ENCODE results near the gene SLC24A3.
A peak's percentile ranks its signal among the peaks of the same experiment; 100 is the strongest.

SLC24A3 gene

GRCh38 chr20:19508449-19508848 lies 296.0 kb downstream of the SLC24A3 start:
- peak; percentile 48 for DNase-seq (ENCODE audit: low spot score)

- no peak for DNase-seq (ENCODE audit: low spot score)
These were observed 298.2 kb downstream of the SLC24A3 start for GRCh38 chr20:19510611-19511010.

GRCh38 chr20:19511931-19512330 lies 299.5 kb downstream of the SLC24A3 start:
- DNase-seq (ENCODE audit: low spot score) = no peak

- DNase-seq (ENCODE audit: low spot score) = no peak
These were observed 300.6 kb downstream of the SLC24A3 start for GRCh38 chr20:19512886-19513677.

GRCh38 chr20:19515074-19515473 lies 302.6 kb downstream of the SLC24A3 start:
- no peak for DNase-seq (ENCODE audit: low spot score)

GRCh38 chr20:19519466-19519865 lies 307.0 kb downstream of the SLC24A3 start:
- DNase-seq (ENCODE audit: low spot score) = no peak

- no peak for DNase-seq (ENCODE audit: low spot score)
These were observed 307.8 kb downstream of the SLC24A3 start for GRCh38 chr20:19520261-19520660.

- peak; percentile 25 for DNase-seq (ENCODE audit: low spot score)
These were observed 309.8 kb downstream of the SLC24A3 start for GRCh38 chr20:19522071-19522801.

GRCh38 chr20:19522836-19523590 lies 310.6 kb downstream of the SLC24A3 start:
- DNase-seq (ENCODE audit: low spot score) = no peak

GRCh38 chr20:19524691-19525090 lies 312.2 kb downstream of the SLC24A3 start:
- no peak for DNase-seq (ENCODE audit: low spot score)

- no peak for DNase-seq (ENCODE audit: low spot score)
These were observed 315.1 kb downstream of the SLC24A3 start for GRCh38 chr20:19527509-19527908.

- DNase-seq (ENCODE audit: low spot score) = no peak
These were observed 316.0 kb downstream of the SLC24A3 start for GRCh38 chr20:19528286-19529030.

- no peak for DNase-seq (ENCODE audit: low spot score)
These were observed 317.6 kb downstream of the SLC24A3 start for GRCh38 chr20:19530006-19530405.

- DNase-seq (ENCODE audit: low spot score) = no peak
These were observed 319.0 kb downstream of the SLC24A3 start for GRCh38 chr20:19531446-19531845.

GRCh38 chr20:19538556-19538955 lies 326.1 kb downstream of the SLC24A3 start:
- DNase-seq (ENCODE audit: low spot score) = no peak

GRCh38 chr20:19539191-19539590 lies 326.7 kb downstream of the SLC24A3 start:
- DNase-seq (ENCODE audit: low spot score) = no peak

- DNase-seq (ENCODE audit: low spot score) = peak; percentile 61
These were observed 327.9 kb downstream of the SLC24A3 start for GRCh38 chr20:19540392-19540791.

GRCh38 chr20:19543101-19543500 lies 330.7 kb downstream of the SLC24A3 start:
- DNase-seq (ENCODE audit: low spot score) = no peak

GRCh38 chr20:19544684-19545083 lies 332.2 kb downstream of the SLC24A3 start:
- DNase-seq (ENCODE audit: low spot score) = no peak

GRCh38 chr20:19546648-19547047 lies 334.2 kb downstream of the SLC24A3 start:
- DNase-seq (ENCODE audit: low spot score) = no peak

GRCh38 chr20:19547547-19547946 lies 335.1 kb downstream of the SLC24A3 start:
- no peak for DNase-seq (ENCODE audit: low spot score)

- DNase-seq (ENCODE audit: low spot score) = no peak
These were observed 337.5 kb downstream of the SLC24A3 start for GRCh38 chr20:19549896-19550295.
